HG03039 (cell line): ENCODE measurements around the gene CBX2.

ENCODE experiments used
- ATAC-seq: cut with Tn5 transposase; IDR thresholded peaks from one replicate; pipeline ENCODE4 v1.9.1; 2021; ENCODE audit warnings: mild to moderate bottlenecking, moderate library complexity; ENCODE audit not compliant: unreplicated experiment

CBX2 gene

GRCh38 chr17:79799174-79799537 is 21.2 kb downstream of the CBX2 start:
- no peak for ATAC-seq

GRCh38 chr17:79799538-79800324 is 21.8 kb downstream of the CBX2 start:
- no peak for ATAC-seq

- ATAC-seq: no peak
Measured at GRCh38 chr17:79800325-79801155, 22.6 kb downstream of the CBX2 start.

GRCh38 chr17:79801156-79802038 is 23.4 kb downstream of the CBX2 start:
- ATAC-seq: no peak

GRCh38 chr17:79802039-79802735 is 24.2 kb downstream of the CBX2 start:
- no peak for ATAC-seq

- ATAC-seq: no peak
Measured at GRCh38 chr17:79802736-79803420, 24.9 kb downstream of the CBX2 start.

- ATAC-seq: no peak
Measured at GRCh38 chr17:79803421-79803996, 25.6 kb downstream of the CBX2 start.

- no peak for ATAC-seq
Measured at GRCh38 chr17:79803997-79804855, 26.3 kb downstream of the CBX2 start.

GRCh38 chr17:79804856-79805696 is 27.1 kb downstream of the CBX2 start:
- no peak for ATAC-seq

- no peak for ATAC-seq
Measured at GRCh38 chr17:79806446-79806760, 28.5 kb downstream of the CBX2 start.

GRCh38 chr17:79806863-79807720 is 29.1 kb downstream of the CBX2 start:
- ATAC-seq: no peak

GRCh38 chr17:79808763-79809529 is 31.0 kb downstream of the CBX2 start:
- no peak for ATAC-seq

- ATAC-seq: no peak
Measured at GRCh38 chr17:79809530-79810129, 31.7 kb downstream of the CBX2 start.

- ATAC-seq: peak; percentile 73
Measured at GRCh38 chr17:79810130-79811010, 32.4 kb downstream of the CBX2 start.
